K562 (cell line): Measurements from ENCODE around the gene C10orf105. TPM values are rescaled to one million over a fixed set of nuclear protein-coding genes. Genes with fewer than 3 reads are reported as not detected.

ENCODE experiments used
- ATAC-seq: fragments of 200-7000 bp; cut with Tn5 transposase; 3 replicates; pipeline ENCODE4 v1.9.1; 2020; ENCODE audit warnings: moderate library complexity
- BruUV-seq: library from RNA; stranded (reverse); fragments of 400-500 nt; replicated peaks from 2 replicates; lab custom pipeline; 2021; lab: Mats Ljungman, UMichigan
- CTCF ChIA-PET: fragments of 300-600 bp; formaldehyde crosslinking; extraction: SDS; loops from one replicate; lab custom pipeline; 2021; ENCODE audit warnings: low intra/inter-chr PET ratio; lab: Yijun Ruan, JAX
- POLR2A ChIA-PET: fragments of 300-600, 350-650 bp; sonication (Branson Sonifier 250); formaldehyde crosslinking; extraction: SDS; loops from one replicate; lab custom pipeline; 2021; ENCODE audit warnings: antibody characterized with exemption, inconsistent platforms; lab: Yijun Ruan, JAX
- DNase-seq, 4 experiments: peaks; one replicate each; pipeline versions ENCODE4 v3.0.0 to v3.0.0-alpha.2; 2011 to 2018; ENCODE audit warnings: low spot score in 3 of 4, mixed read lengths in 3 of 4; ENCODE audit errors: extremely low read depth in 1 of 4
- FAIRE-seq: peaks from 2 replicates; lab custom pipeline; 2011; peaks lifted over from hg19 to GRCh38; lab: Jason Lieb, UNC
- H2AFZ ChIP-seq: 2 replicates; pipeline ENCODE4 v1.6.0; 2011; ENCODE audit warnings: low read depth, low read length, control low read depth, inconsistent platforms
- H3K27ac ChIP-seq: fragments of 200-600 bp; 3 replicates; pipeline ENCODE4 v1.8.0; 2011; ENCODE audit warnings: low read depth, mild to moderate bottlenecking, control low read depth, inconsistent platforms, low read length, moderate library complexity, mixed read lengths; ENCODE audit errors: extremely low read depth
- H3K27me3 ChIP-seq, 2 experiments: fragments of 300-600 bp in 1 of 2; 2 replicates in 1 of 2; 3 replicates in 1 of 2; pipeline versions ENCODE4 v1.6.0 to v1.8.0; 2011; ENCODE audit warnings: inconsistent platforms in 2 of 2, low read length in 2 of 2, mild to moderate bottlenecking in 1 of 2, mixed read lengths in 1 of 2, moderate library complexity in 1 of 2; ENCODE audit not compliant: control insufficient read depth in 2 of 2, insufficient read depth in 2 of 2
- H3K36me3 ChIP-seq: fragments of 300-600 bp; 3 replicates; pipeline ENCODE4 v1.8.0; 2011; ENCODE audit warnings: mild to moderate bottlenecking, low read length, inconsistent platforms; ENCODE audit not compliant: control insufficient read depth, insufficient read depth
- H3K4me1 ChIP-seq, 2 experiments: fragments of 200-600 bp in 1 of 2; replicated peaks in 1 of 2; 2 replicates in 1 of 2; 3 replicates in 1 of 2; pipeline versions ENCODE4 v1.5.1 to v1.8.0; 2011; ENCODE audit warnings: inconsistent platforms in 2 of 2, low read length in 2 of 2, mild to moderate bottlenecking in 1 of 2, mixed read lengths in 1 of 2, moderate library complexity in 1 of 2; ENCODE audit not compliant: control insufficient read depth in 2 of 2, insufficient read depth in 2 of 2
- H3K4me2 ChIP-seq: 2 replicates; pipeline ENCODE4 v1.6.1; 2011; ENCODE audit warnings: low read length, control low read depth, inconsistent platforms, mixed read lengths; ENCODE audit not compliant: insufficient read depth
- H3K4me3 ChIP-seq: fragments of 200-600 bp; sonication (generic), shearing (Covaris generic); 2 replicates; pipeline ENCODE4 v1.5.1; 2016; ENCODE audit warnings: control low read depth, inconsistent platforms
- H3K79me2 ChIP-seq: fragments of 200-600 bp; 3 replicates; pipeline ENCODE4 v1.8.0; 2011; ENCODE audit warnings: low read length, inconsistent platforms; ENCODE audit not compliant: control insufficient read depth, insufficient read depth
- H3K9ac ChIP-seq, 2 experiments: 2 replicates each; pipeline versions ENCODE4 v1.6.0 to v1.6.1; 2011; ENCODE audit warnings: low read depth in 2 of 2, low read length in 2 of 2, control low read depth in 1 of 2, inconsistent platforms in 1 of 2, mild to moderate bottlenecking in 1 of 2, mixed read lengths in 1 of 2; ENCODE audit not compliant: insufficient read depth in 1 of 2
- H3K9me1 ChIP-seq: one replicate; pipeline ENCODE4 v1.6.0; 2011; ENCODE audit warnings: inconsistent platforms, mild to moderate bottlenecking, low read length, moderate library complexity; ENCODE audit not compliant: control insufficient read depth, insufficient read depth
- H3K9me3 ChIP-seq: replicated peaks from 2 replicates; pipeline ENCODE4 v1.5.1; 2011; ENCODE audit warnings: low read depth, low read length, inconsistent platforms; ENCODE audit not compliant: control insufficient read depth, insufficient read depth
- H4K20me1 ChIP-seq: replicated peaks from 2 replicates; pipeline ENCODE4 v1.6.1; 2011; ENCODE audit warnings: low read length, inconsistent platforms, mixed read lengths; ENCODE audit not compliant: control insufficient read depth, insufficient read depth
- CBFB ChIP-seq: sonication (generic); formaldehyde crosslinking; IDR thresholded peaks from 2 replicates; pipeline ENCODE4 v1.4.0; 2020; ENCODE audit warnings: mild to moderate bottlenecking, missing genetic modification reagents
- CREM ChIP-seq: IDR thresholded peaks from 2 replicates; pipeline ENCODE4 v1.6.1; 2014; ENCODE audit warnings: antibody characterized with exemption, low read depth
- XRCC5 ChIP-seq: fragments of 200-400 bp; formaldehyde crosslinking; IDR thresholded peaks from 2 replicates; pipeline ENCODE4 v1.6.1; 2017; ENCODE audit warnings: low read depth, mild to moderate bottlenecking, low read length
- ZEB2 ChIP-seq: fragments of 450-650 bp; IDR thresholded peaks from 2 replicates; pipeline ENCODE4 v1.6.1; 2016
- ZNF263 ChIP-seq: sonication (generic); formaldehyde crosslinking; IDR thresholded peaks from 2 replicates; pipeline ENCODE4 v1.8.0; 2022; ENCODE audit warnings: mild to moderate bottlenecking, missing genetic modification reagents, borderline replicate concordance
- WGBS: fragments of 100-300 bp; shearing (Covaris generic); methylation state at CpG from one replicate; pipeline ENCODE4 v1.1.6; 2016; ENCODE audit warnings: low coverage, mixed read lengths; ENCODE audit not compliant: insufficient coverage; ENCODE audit errors: missing lambda C conversion rate; 5-methylcytosine and 5-hydroxymethylcytosine counted together
- in situ Hi-C: fragments of 300-500 bp; cut with MboI; formaldehyde crosslinking; loops from 4 replicates; pipeline ENCODE4 v1.15.0; 2018; ENCODE audit warnings: inconsistent platforms, mixed read lengths
- intact Hi-C: fragments of 100-400 bp; cut with micrococcal nuclease; formaldehyde crosslinking; loops from 2 replicates; pipeline ENCODE4 v1.14.2; 2022
- polyA plus RNA-seq, 8 experiments: library from polyadenylated mRNA; depleted of rRNA in 4 of 8; stranded (reverse) in 5 of 8; unstranded in 3 of 8; fragments of >200 nt; fragmentation: Nextera tagmentation in 2 of 8; fragmentation: Illumina TruSeq in 1 of 8; extraction: Ambion mirVana in 2 of 8; extraction: Trizol in 1 of 8; gene quantifications; 2 replicates each; pipeline versions ENCODE4 v1.2.1 to v1.2.3, GENCODE V29; 2011 to 2014; ENCODE audit warnings: inconsistent platforms in 1 of 8, missing spikeins in 1 of 8
- total RNA-seq, 7 experiments: library from RNA; depleted of rRNA in 6 of 7; stranded (reverse); fragments of >200 nt in 6 of 7; fragmentation: Illumina TruSeq in 2 of 7; extraction: Trizol in 2 of 7; gene quantifications; 2 replicates each; pipeline versions ENCODE4 v1.2.1 to v1.2.3, GENCODE V29; 2011 to 2021; ENCODE audit warnings: low replicate concordance in 1 of 7
- TF ChIP-seq, protein P1 (sequence below), 2 experiments: fragments of 200-800 bp in 1 of 2; sonication (Bioruptor generic) in 1 of 2; sonication (generic) in 1 of 2; formaldehyde crosslinking in 1 of 2; IDR thresholded peaks in 1 of 2; conservative IDR thresholded peaks in 1 of 2; 2 replicates each; pipeline versions ENCODE4 v1.5.0 to v1.6.1; 2016 to 2020; ENCODE audit warnings: missing compliant biosample characterization in 1 of 2, missing genetic modification characterization in 1 of 2, missing genetic modification reagents in 1 of 2

C10orf105 gene
- total and polyA plus RNA-seq, 9 of the 15 experiments (the other 6 are each of a cell fraction or from before 2014, with no cell fraction given) = 0.03 to 0.25 (median 0.04) TPM; not detected in 3

DNA sequence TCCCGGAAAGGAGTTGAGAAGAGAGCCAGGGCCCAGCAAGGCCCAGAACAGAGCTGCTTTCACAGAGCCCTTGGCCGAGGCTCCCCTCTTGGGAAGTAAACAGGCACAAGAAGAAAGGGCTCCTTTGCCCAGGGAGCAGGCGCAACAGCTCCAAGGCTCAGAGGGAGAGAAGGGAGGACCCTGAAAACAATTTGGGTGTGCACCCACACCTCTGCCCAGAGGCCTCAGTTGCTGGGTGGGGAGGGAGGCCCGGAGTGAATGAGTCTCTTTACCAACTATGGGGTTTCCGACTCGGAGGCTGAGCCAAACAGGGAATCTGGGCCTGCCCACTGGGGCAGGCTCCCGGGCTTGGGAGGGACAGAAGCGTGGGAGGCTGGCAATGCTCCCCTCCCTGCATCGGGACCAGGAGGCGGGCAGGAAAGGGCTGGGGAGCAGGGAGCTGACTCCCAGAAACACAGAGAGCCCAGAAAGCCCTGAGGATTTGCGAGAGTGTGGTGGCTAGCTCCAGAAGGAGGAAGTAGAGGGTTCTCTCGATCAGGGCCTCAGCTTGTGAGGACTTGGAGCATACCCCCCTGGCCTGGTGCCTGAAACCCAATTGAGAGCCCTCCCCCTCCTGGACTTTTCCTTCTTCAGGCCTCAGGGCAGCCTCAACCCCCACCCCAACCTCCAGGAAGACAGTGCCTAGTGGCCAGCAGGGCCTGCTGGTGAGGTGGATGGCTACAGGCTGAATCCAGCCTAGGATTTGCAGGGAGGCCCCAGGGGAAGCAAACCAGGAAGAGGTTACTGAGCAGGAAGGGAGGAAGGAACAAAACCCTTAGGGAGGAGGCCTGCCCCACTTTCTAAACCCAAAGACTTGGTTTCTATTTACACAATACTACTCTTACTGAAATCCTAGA, 6.2 kb downstream of the C10orf105 start (continued):
- TF ChIP-seq, protein P1, sequence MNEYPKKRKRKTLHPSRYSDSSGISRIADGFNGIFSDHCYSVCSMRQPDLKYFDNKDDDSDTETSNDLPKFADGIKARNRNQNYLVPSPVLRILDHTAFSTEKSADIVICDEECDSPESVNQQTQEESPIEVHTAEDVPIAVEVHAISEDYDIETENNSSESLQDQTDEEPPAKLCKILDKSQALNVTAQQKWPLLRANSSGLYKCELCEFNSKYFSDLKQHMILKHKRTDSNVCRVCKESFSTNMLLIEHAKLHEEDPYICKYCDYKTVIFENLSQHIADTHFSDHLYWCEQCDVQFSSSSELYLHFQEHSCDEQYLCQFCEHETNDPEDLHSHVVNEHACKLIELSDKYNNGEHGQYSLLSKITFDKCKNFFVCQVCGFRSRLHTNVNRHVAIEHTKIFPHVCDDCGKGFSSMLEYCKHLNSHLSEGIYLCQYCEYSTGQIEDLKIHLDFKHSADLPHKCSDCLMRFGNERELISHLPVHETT (CRISPR knock-in tag; conservative IDR thresholded peaks at IDR 0.05 in 1 of 2, IDR thresholded peaks at IDR 0.05 in 1 of 2) = peak in 1 of 2 experiments; percentile 71; a peak in 2 of 4 replicates
- no peak for TF ChIP-seq ZEB2

DNA sequence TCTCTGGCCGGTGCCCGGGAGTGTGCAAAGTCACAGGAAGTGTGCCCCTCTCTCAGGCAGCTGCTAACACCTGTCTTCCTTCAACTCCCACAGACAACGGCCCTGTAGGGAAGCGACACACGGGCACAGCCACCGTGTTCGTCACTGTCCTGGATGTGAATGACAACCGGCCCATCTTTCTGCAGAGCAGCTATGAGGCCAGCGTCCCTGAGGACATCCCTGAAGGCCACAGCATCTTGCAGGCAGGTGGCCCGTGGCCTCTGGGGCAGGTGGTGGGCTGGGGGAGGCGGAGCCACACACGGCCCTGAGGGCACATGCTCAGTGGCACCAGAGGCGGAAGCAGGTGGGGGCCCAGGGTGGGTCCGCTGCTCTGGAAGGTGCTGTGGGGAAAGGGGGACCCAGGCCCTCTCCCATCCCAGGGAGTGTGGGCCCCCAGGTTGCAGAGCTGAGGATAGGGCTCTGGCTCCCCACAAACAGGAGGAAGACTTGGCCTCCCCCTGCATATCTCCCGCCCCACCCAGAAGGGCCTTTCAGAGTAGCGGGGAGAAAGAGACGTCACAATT, 6.9 kb downstream of the C10orf105 start:
- Histone ChIP-seq H3K27me3 (no peaks in the 10 kb centered on the region), H3K36me3 (no peaks in the 10 kb centered on the region), H3K27ac (peak overlapping the region; percentile 73; the same call in 2 of the 3 replicates), H3K9me1 (no peaks in the 10 kb centered on the region), H3K4me1 (peaks cover 24 to 60% of the 10 kb centered on the region in 2 experiments), H2AFZ (peak overlapping the region; percentile 91), H3K9me3 (no peaks in the 10 kb centered on the region), H3K4me2 (no peak overlapping the region), H3K4me3 (no peak overlapping the region), H4K20me1 (no peaks in the 10 kb centered on the region), H3K9ac (peak overlapping the region; percentile 49 to 88; a peak in 3 of 4 replicates), H3K79me2 (no peaks in the 10 kb centered on the region)
- FAIRE-seq (no peak), DNase-seq (peak; percentile 54 to 67 (median 58)), ATAC-seq (no peak)
- in situ Hi-C loops = loop anchor here (5.0 kb wide), 1 partner anchor 100 kb away; no protein-coding TSS in a partner anchor
- BruUV-seq = no TSS peak
- intact Hi-C loops = loop anchor here (1.0 kb wide), 1 partner anchor 34 kb away; no protein-coding TSS in a partner anchor
- ChIA-PET POLR2A (interaction anchor here (0.6 to 2.6 kb wide), 4 partner anchors 13 to 93 kb away, joined by 3 to 6 read pairs (median 3); no protein-coding TSS in a partner anchor), CTCF (interaction anchor here (0.6 kb wide), 1 partner anchor 609 kb away, joined by 3 read pairs; no protein-coding TSS in a partner anchor)
- WGBS = 75% methylated on average over 16 of the region's 17 CpGs
- TF ChIP-seq ZNF263 (CRISPR knock-in tag) = 0 out of 2 replicates have a peak, but pooled peaks have one; percentile 22
- TF ChIP-seq CBFB (CRISPR knock-in tag) = 0 out of 2 replicates have a peak, but pooled peaks have one; percentile 35
- 0 out of 2 replicates have a peak, but pooled peaks have one; percentile 5 for TF ChIP-seq CREM
- TF ChIP-seq XRCC5 = no peak
